Measurements from ENCODE around the gene PSMD14.

- TF ChIP-seq POLR2A (IDR thresholded peaks at IDR 0.05) = no peak
- TF ChIP-seq, protein P1, sequence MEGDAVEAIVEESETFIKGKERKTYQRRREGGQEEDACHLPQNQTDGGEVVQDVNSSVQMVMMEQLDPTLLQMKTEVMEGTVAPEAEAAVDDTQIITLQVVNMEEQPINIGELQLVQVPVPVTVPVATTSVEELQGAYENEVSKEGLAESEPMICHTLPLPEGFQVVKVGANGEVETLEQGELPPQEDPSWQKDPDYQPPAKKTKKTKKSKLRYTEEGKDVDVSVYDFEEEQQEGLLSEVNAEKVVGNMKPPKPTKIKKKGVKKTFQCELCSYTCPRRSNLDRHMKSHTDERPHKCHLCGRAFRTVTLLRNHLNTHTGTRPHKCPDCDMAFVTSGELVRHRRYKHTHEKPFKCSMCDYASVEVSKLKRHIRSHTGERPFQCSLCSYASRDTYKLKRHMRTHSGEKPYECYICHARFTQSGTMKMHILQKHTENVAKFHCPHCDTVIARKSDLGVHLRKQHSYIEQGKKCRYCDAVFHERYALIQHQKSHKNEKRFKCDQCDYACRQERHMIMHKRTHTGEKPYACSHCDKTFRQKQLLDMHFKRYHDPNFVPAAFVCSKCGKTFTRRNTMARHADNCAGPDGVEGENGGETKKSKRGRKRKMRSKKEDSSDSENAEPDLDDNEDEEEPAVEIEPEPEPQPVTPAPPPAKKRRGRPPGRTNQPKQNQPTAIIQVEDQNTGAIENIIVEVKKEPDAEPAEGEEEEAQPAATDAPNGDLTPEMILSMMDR (IDR thresholded peaks at IDR 0.05) = no peak
These were observed 116.9 kb downstream of the PSMD14 start for GRCh38 chr2:161424891-161425727.
